HCT116 (cell line): Measurements from ENCODE around the gene SCFD2. TPM values are rescaled to one million over a fixed set of nuclear protein-coding genes. Genes with fewer than 3 reads are reported as not detected.

Experiments used
- ATAC-seq: fragments of 200-7000 bp; cut with Tn5 transposase; 2 replicates; pipeline ENCODE4 v1.9.1; 2020; ENCODE audit warnings: mild to moderate bottlenecking, moderate library complexity
- BruUV-seq: library from RNA; stranded (reverse); fragments of 400-500 nt; replicated peaks from 2 replicates; lab custom pipeline; 2021; lab: Mats Ljungman, UMichigan
- CTCF ChIA-PET: fragments of 300-600 bp; sonication (Branson Sonifier 250); formaldehyde crosslinking; loops from one replicate; lab custom pipeline; 2021; ENCODE audit warnings: antibody characterized with exemption; lab: Charles Lee
- POLR2A ChIA-PET: fragments of 300-600, 350-600 bp; sonication (Branson Sonifier 250); formaldehyde crosslinking; loops from one replicate; lab custom pipeline; 2021; ENCODE audit warnings: antibody characterized with exemption; lab: Charles Lee
- RAD21 ChIA-PET, 2 experiments: fragments of 300-600 bp; sonication (Branson Sonifier 250); formaldehyde crosslinking; loops; one replicate each; lab custom pipeline; 2023; ENCODE audit warnings: low total read pairs in 2 of 2; ENCODE audit not compliant: uncharacterized antibody in 2 of 2, unreplicated experiment in 2 of 2, low non-redundant PET in 1 of 2; lab: Charles Lee
- DNase-seq: peaks from one replicate; pipeline ENCODE4 v3.0.0-alpha.2; 2010; ENCODE audit warnings: low read depth, low spot score
- H2AFZ ChIP-seq: fragments of 200-600 bp; shearing (Covaris generic), sonication (generic); 2 replicates; pipeline ENCODE4 v1.6.1; 2017; ENCODE audit warnings: low read depth, mixed run types, mixed read lengths, antibody characterized with exemption, low read length; ENCODE audit not compliant: poor library complexity, severe bottlenecking
- H3K27ac ChIP-seq: 2 replicates; pipeline ENCODE4 v1.5.1; 2012; ENCODE audit warnings: low read depth, low read length
- H3K27me3 ChIP-seq: fragments of 200-600 bp; sonication (generic); 2 replicates; pipeline ENCODE4 v1.6.1; 2016; ENCODE audit warnings: mixed run types, low read length, mixed read lengths; ENCODE audit not compliant: insufficient read depth
- H3K36me3 ChIP-seq, 2 experiments: fragments of 200-500 bp in 1 of 2; fragments of 200-600 bp in 1 of 2; sonication (Bioruptor generic) in 1 of 2; sonication (generic) in 1 of 2; 2 replicates each; pipeline versions ENCODE4 v1.5.1 to v1.6.1; 2014 to 2016; ENCODE audit warnings: low read length in 2 of 2, inconsistent platforms in 1 of 2, mixed read lengths in 1 of 2, mixed run types in 1 of 2; ENCODE audit not compliant: insufficient read depth in 2 of 2, control insufficient read depth in 1 of 2
- H3K4me1 ChIP-seq, 2 experiments: fragments of 200-600 bp in 1 of 2; sonication (generic) in 1 of 2; 2 replicates each; pipeline versions ENCODE4 v1.5.1 to v1.6.1; 2012 to 2017; ENCODE audit warnings: low read length in 2 of 2, inconsistent platforms in 1 of 2, mild to moderate bottlenecking in 1 of 2, mixed read lengths in 1 of 2, mixed run types in 1 of 2, moderate library complexity in 1 of 2; ENCODE audit not compliant: insufficient read depth in 2 of 2, control insufficient read depth in 1 of 2
- H3K4me2 ChIP-seq: fragments of 200-600 bp; sonication (generic); 2 replicates; pipeline ENCODE4 v1.6.1; 2017; ENCODE audit warnings: mixed run types, low read length, mixed read lengths
- H3K4me3 ChIP-seq, 2 experiments: fragments of 200-600 bp in 1 of 2; sonication (generic) in 1 of 2; replicated peaks in 1 of 2; 2 replicates each; pipeline ENCODE4 v1.5.1; 2011 to 2016; ENCODE audit warnings: low read length in 2 of 2, control low read depth in 1 of 2, low read depth in 1 of 2, mild to moderate bottlenecking in 1 of 2, mixed read lengths in 1 of 2, mixed run types in 1 of 2
- H3K79me2 ChIP-seq: fragments of 200-600 bp; sonication (generic); 2 replicates; pipeline ENCODE4 v1.6.1; 2017; ENCODE audit warnings: mild to moderate bottlenecking, mixed run types, low read length, moderate library complexity, mixed read lengths; ENCODE audit not compliant: insufficient read depth
- H3K9ac ChIP-seq: fragments of 200-600 bp; sonication (generic); 2 replicates; pipeline ENCODE4 v1.6.1; 2016; ENCODE audit warnings: low read length, mixed read lengths
- H3K9me2 ChIP-seq: fragments of 200-600 bp; sonication (generic), shearing (Covaris generic); 2 replicates; pipeline ENCODE4 v1.6.1; 2017; ENCODE audit warnings: mixed run types, mild to moderate bottlenecking, moderate library complexity; ENCODE audit not compliant: insufficient read depth
- H3K9me3 ChIP-seq, 2 experiments: fragments of 200-500 bp in 1 of 2; fragments of 200-600 bp in 1 of 2; sonication (Bioruptor generic) in 1 of 2; sonication (generic) in 1 of 2; 2 replicates each; pipeline ENCODE4 v1.6.1; 2014 to 2017; ENCODE audit warnings: low read length in 2 of 2, mixed read lengths in 2 of 2, inconsistent platforms in 1 of 2, low read depth in 1 of 2, mild to moderate bottlenecking in 1 of 2, mixed run types in 1 of 2, moderate library complexity in 1 of 2; ENCODE audit not compliant: control insufficient read depth in 1 of 2, insufficient read depth in 1 of 2
- H4K20me1 ChIP-seq: fragments of 200-600 bp; sonication (generic), shearing (Covaris generic); 2 replicates; pipeline ENCODE4 v1.6.1; 2017; ENCODE audit warnings: mixed run types, mild to moderate bottlenecking, moderate library complexity; ENCODE audit not compliant: insufficient read depth
- CBX3 ChIP-seq: IDR thresholded peaks from 2 replicates; pipeline ENCODE4 v1.6.1; 2012; ENCODE audit warnings: low read depth
- CEBPB ChIP-seq: IDR thresholded peaks from 2 replicates; pipeline ENCODE4 v1.6.1; 2012; ENCODE audit warnings: low read depth
- EGR1 ChIP-seq: IDR thresholded peaks from 2 replicates; pipeline ENCODE4 v1.6.1; 2012; ENCODE audit warnings: low read depth
- EZH2 ChIP-seq: fragments of 200-600 bp; sonication (generic); IDR thresholded peaks from 2 replicates; pipeline ENCODE4 v1.6.1; 2017; ENCODE audit warnings: antibody characterized with exemption, mixed run types
- EZH2phosphoT487 ChIP-seq: fragments of 200-600 bp; IDR thresholded peaks from 2 replicates; pipeline ENCODE4 v1.6.1; 2018; ENCODE audit warnings: antibody characterized with exemption, borderline replicate concordance
- JUND ChIP-seq: IDR thresholded peaks from 2 replicates; pipeline ENCODE4 v1.6.1; 2012
- POLR2AphosphoS5 ChIP-seq: IDR thresholded peaks from 2 replicates; pipeline ENCODE4 v1.6.1; 2011; ENCODE audit warnings: mild to moderate bottlenecking, low read depth, low read length, moderate library complexity
- RAD21 ChIP-seq: IDR thresholded peaks from 2 replicates; pipeline ENCODE4 v1.6.1; 2012; ENCODE audit warnings: low read depth, mild to moderate bottlenecking
- SP1 ChIP-seq: IDR thresholded peaks from 2 replicates; pipeline ENCODE4 v1.6.1; 2012; ENCODE audit warnings: low read depth
- SRF ChIP-seq: IDR thresholded peaks from 2 replicates; pipeline ENCODE4 v1.6.1; 2012; ENCODE audit warnings: low read depth
- TCF7L2 ChIP-seq: IDR thresholded peaks from 2 replicates; pipeline ENCODE4 v1.7.0; 2011; ENCODE audit warnings: borderline replicate concordance, inconsistent platforms; ENCODE audit not compliant: insufficient read depth, insufficient read length; ENCODE audit errors: extremely low read depth
- YY1 ChIP-seq: IDR thresholded peaks from 2 replicates; pipeline ENCODE4 v1.6.1; 2011; ENCODE audit warnings: low read length, low read depth, moderate library complexity, mild to moderate bottlenecking; ENCODE audit not compliant: insufficient replicate concordance; ENCODE audit errors: extremely low read depth
- ZFX ChIP-seq: fragments of 450-650 bp; IDR thresholded peaks from 2 replicates; pipeline ENCODE4 v1.6.1; 2017
- ZNF274 ChIP-seq: fragments of 200-500 bp; sonication (Bioruptor generic); IDR thresholded peaks from 2 replicates; pipeline ENCODE4 v1.6.1; 2014; ENCODE audit warnings: mild to moderate bottlenecking, low read depth, low read length, inconsistent platforms
- intact Hi-C: fragments of 100-400 bp; cut with micrococcal nuclease; formaldehyde crosslinking; loops from 2 replicates; pipeline ENCODE4 v1.10.0; 2022
- total RNA-seq: library from RNA; stranded (reverse); gene quantifications from one replicate; pipeline ENCODE4 v1.2.1, GENCODE V29; 2021; ENCODE audit not compliant: unreplicated experiment
- TF ChIP-seq, protein P1 (sequence below): IDR thresholded peaks from 2 replicates; pipeline ENCODE4 v1.6.1; 2012
- TF ChIP-seq, protein P2 (sequence below): IDR thresholded peaks from 2 replicates; pipeline ENCODE4 v1.6.1; 2012; ENCODE audit warnings: low read depth
- TF ChIP-seq, protein P3 (sequence below), 3 experiments: fragments of 200-600 bp in 1 of 3; sonication (generic) in 1 of 3; IDR thresholded peaks in 2 of 3; conservative IDR thresholded peaks in 1 of 3; 2 replicates each; pipeline ENCODE4 v1.5.1; 2012 to 2017; ENCODE audit warnings: low read depth in 2 of 3, low read length in 2 of 3, antibody characterized with exemption in 1 of 3, borderline replicate concordance in 1 of 3, control low read depth in 1 of 3, mild to moderate bottlenecking in 1 of 3, mixed read lengths in 1 of 3, mixed run types in 1 of 3, moderate library complexity in 1 of 3; ENCODE audit not compliant: insufficient read depth in 1 of 3

Gene SCFD2
- total RNA-seq, 1 experiment from 2014 or later: 13.6 TPM

DNA sequence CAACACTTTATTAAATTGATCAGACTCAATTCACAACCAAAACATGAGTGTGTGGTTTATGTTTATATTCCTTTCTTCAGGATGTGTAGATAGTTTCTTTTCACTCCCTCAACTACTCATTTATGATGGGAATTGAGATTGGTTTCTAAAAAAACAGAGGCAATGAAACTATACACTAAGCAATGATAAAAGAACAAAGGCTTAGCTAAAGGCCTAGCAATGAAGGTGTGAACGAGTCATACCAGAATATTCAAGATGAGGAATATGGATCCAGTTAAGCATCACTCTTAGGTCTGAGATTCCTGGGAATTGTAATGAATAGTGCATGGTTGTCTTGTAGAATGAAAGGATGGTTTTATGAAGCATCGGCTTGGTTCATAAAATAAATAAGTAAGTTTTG lies 521.3 kb downstream of the SCFD2 start:
- Histone ChIP-seq H3K27me3 (no peaks in the 10 kb centered on the region), H3K27ac (no peak overlapping the region), H3K4me1 (no peaks in the 10 kb centered on the region), H2AFZ (no peak overlapping the region), H3K4me2 (no peak overlapping the region), H3K9me2 (no peaks in the 10 kb centered on the region), H3K36me3 (no peaks in the 10 kb centered on the region), H3K79me2 (no peaks in the 10 kb centered on the region), H3K4me3 (no peak overlapping the region), H4K20me1 (no peaks in the 10 kb centered on the region), H3K9me3 (no peaks in the 10 kb centered on the region), H3K9ac (no peak overlapping the region)
- intact Hi-C loops: no loop called here
- no peak for DNase-seq
- POLR2A ChIA-PET: no interaction called here
- BruUV-seq: no TSS peak
- CTCF ChIA-PET: no interaction called here
- TF ChIP-seq POLR2AphosphoS5 (no peak), EZH2 (no peak)
- no peak for ATAC-seq
- RAD21 ChIA-PET: no interaction called here

DNA sequence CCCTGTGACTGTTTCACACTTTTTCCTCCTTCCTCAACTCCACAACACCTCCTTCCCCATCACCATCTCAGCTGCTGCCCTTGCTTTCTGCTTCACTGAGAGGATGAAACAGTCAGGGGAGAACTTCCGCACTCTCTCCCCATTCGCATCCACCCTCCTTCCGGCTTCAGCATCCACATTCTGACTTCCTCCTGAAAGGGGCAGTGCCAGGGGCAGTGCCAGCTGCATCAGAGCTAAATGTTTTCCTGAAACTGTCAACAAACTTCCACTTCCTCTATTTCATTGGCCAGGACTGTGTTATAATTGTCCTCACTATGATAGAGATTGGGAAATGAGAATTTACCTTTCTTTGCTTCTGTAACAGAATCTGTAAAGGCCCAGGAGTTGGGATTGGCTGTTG lies 521.9 kb downstream of the SCFD2 start:
- Histone ChIP-seq H3K27me3 (no peaks in the 10 kb centered on the region), H3K79me2 (no peaks in the 10 kb centered on the region), H3K4me3 (no peak overlapping the region), H3K36me3 (no peaks in the 10 kb centered on the region), H3K9me2 (no peaks in the 10 kb centered on the region), H3K4me2 (no peak overlapping the region), H2AFZ (no peak overlapping the region), H3K9ac (no peak overlapping the region), H3K27ac (no peak overlapping the region), H3K4me1 (no peaks in the 10 kb centered on the region), H3K9me3 (no peaks in the 10 kb centered on the region), H4K20me1 (no peaks in the 10 kb centered on the region)
- RAD21 ChIA-PET: no interaction called here
- DNase-seq (no peak), ATAC-seq (no peak)
- BruUV-seq: no TSS peak
- intact Hi-C loops: no loop called here
- POLR2A ChIA-PET: no interaction called here
- CTCF ChIA-PET: no interaction called here
- no peak for TF ChIP-seq ZFX
- TF ChIP-seq ZNF274: no peak
- TF ChIP-seq SRF: no peak
- no peak for TF ChIP-seq EGR1
- TF ChIP-seq, protein P1, sequence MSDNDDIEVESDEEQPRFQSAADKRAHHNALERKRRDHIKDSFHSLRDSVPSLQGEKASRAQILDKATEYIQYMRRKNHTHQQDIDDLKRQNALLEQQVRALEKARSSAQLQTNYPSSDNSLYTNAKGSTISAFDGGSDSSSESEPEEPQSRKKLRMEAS: no peak
- TF ChIP-seq JUND: no peak
- TF ChIP-seq SP1: no peak
- no peak for TF ChIP-seq CEBPB
- TF ChIP-seq TCF7L2: no peak
- no peak for TF ChIP-seq POLR2AphosphoS5
- TF ChIP-seq EZH2phosphoT487: no peak
- TF ChIP-seq, protein P2, sequence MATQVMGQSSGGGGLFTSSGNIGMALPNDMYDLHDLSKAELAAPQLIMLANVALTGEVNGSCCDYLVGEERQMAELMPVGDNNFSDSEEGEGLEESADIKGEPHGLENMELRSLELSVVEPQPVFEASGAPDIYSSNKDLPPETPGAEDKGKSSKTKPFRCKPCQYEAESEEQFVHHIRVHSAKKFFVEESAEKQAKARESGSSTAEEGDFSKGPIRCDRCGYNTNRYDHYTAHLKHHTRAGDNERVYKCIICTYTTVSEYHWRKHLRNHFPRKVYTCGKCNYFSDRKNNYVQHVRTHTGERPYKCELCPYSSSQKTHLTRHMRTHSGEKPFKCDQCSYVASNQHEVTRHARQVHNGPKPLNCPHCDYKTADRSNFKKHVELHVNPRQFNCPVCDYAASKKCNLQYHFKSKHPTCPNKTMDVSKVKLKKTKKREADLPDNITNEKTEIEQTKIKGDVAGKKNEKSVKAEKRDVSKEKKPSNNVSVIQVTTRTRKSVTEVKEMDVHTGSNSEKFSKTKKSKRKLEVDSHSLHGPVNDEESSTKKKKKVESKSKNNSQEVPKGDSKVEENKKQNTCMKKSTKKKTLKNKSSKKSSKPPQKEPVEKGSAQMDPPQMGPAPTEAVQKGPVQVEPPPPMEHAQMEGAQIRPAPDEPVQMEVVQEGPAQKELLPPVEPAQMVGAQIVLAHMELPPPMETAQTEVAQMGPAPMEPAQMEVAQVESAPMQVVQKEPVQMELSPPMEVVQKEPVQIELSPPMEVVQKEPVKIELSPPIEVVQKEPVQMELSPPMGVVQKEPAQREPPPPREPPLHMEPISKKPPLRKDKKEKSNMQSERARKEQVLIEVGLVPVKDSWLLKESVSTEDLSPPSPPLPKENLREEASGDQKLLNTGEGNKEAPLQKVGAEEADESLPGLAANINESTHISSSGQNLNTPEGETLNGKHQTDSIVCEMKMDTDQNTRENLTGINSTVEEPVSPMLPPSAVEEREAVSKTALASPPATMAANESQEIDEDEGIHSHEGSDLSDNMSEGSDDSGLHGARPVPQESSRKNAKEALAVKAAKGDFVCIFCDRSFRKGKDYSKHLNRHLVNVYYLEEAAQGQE: no peak
- no peak for TF ChIP-seq CBX3
- TF ChIP-seq YY1: no peak
- TF ChIP-seq RAD21: no peak
- TF ChIP-seq, protein P3, sequence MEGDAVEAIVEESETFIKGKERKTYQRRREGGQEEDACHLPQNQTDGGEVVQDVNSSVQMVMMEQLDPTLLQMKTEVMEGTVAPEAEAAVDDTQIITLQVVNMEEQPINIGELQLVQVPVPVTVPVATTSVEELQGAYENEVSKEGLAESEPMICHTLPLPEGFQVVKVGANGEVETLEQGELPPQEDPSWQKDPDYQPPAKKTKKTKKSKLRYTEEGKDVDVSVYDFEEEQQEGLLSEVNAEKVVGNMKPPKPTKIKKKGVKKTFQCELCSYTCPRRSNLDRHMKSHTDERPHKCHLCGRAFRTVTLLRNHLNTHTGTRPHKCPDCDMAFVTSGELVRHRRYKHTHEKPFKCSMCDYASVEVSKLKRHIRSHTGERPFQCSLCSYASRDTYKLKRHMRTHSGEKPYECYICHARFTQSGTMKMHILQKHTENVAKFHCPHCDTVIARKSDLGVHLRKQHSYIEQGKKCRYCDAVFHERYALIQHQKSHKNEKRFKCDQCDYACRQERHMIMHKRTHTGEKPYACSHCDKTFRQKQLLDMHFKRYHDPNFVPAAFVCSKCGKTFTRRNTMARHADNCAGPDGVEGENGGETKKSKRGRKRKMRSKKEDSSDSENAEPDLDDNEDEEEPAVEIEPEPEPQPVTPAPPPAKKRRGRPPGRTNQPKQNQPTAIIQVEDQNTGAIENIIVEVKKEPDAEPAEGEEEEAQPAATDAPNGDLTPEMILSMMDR (IDR thresholded peaks at IDR 0.05 in 2 of 3, conservative IDR thresholded peaks at IDR 0.05 in 1 of 3; ENCODE audit: borderline replicate concordance in 1 of 3, insufficient read depth in 1 of 3, low read depth in 2 of 3, low read length in 2 of 3): no peak
